ENCODE results near the gene PDIA6. TPM values are rescaled to one million over a fixed set of nuclear protein-coding genes. Genes with fewer than 3 reads are reported as not detected.

The PDIA6 gene
- total RNA-seq, 1 donor from 2014 or later = 180 TPM

GRCh38 chr2:10765914-10766313, 46.7 kb downstream of the PDIA6 start:
- no peaks in the 10 kb centered on the region for H3K36me3 ChIP-seq
- no peaks in the 10 kb centered on the region for H3K27me3 ChIP-seq
- DNase-seq (no peak), ATAC-seq (no peak)
- no peak overlapping the region for H3K4me3 ChIP-seq
- intact Hi-C loops (cut with DNase I) = no loop called here
- H3K4me1 ChIP-seq = no peaks in the 10 kb centered on the region
- no peak overlapping the region for H3K27ac ChIP-seq
- H3K9me3 ChIP-seq = no peaks in the 10 kb centered on the region
- TF ChIP-seq, protein P1, sequence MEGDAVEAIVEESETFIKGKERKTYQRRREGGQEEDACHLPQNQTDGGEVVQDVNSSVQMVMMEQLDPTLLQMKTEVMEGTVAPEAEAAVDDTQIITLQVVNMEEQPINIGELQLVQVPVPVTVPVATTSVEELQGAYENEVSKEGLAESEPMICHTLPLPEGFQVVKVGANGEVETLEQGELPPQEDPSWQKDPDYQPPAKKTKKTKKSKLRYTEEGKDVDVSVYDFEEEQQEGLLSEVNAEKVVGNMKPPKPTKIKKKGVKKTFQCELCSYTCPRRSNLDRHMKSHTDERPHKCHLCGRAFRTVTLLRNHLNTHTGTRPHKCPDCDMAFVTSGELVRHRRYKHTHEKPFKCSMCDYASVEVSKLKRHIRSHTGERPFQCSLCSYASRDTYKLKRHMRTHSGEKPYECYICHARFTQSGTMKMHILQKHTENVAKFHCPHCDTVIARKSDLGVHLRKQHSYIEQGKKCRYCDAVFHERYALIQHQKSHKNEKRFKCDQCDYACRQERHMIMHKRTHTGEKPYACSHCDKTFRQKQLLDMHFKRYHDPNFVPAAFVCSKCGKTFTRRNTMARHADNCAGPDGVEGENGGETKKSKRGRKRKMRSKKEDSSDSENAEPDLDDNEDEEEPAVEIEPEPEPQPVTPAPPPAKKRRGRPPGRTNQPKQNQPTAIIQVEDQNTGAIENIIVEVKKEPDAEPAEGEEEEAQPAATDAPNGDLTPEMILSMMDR (IDR thresholded peaks at IDR 0.05) = no peak

DNA sequence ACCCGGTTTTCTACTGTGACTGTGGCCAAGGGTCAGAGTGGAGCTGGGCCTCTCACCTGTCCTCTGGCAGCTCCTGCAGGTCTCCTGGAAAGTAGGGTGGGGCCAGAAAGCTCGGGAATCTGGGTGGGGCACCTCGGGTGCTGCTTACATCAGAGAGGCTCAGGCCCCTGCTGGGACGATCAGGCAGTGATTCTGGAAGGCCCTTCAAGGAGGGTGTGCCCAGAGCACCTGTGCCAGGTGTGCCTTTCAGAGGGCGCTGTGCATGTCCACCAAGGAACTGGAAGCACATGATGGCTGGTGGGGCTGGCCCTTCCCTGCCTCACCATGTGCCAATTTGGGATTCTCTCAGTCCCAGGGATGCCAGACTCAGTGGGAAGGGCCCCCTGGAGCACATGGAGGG, 47.1 kb downstream of the PDIA6 start:
- H3K27me3 ChIP-seq = no peaks in the 10 kb centered on the region
- peak; percentile 58 for ATAC-seq
- H3K4me3 ChIP-seq = no peak overlapping the region
- H3K4me1 ChIP-seq = no peaks in the 10 kb centered on the region
- H3K36me3 ChIP-seq = no peaks in the 10 kb centered on the region
- H3K27ac ChIP-seq = no peak overlapping the region
- no peaks in the 10 kb centered on the region for H3K9me3 ChIP-seq
- no peak for DNase-seq
- TF ChIP-seq, protein P1 (IDR thresholded peaks at IDR 0.05) = no peak
- intact Hi-C loops (cut with DNase I) = no loop called here

- no peaks in the 10 kb centered on the region for H3K27me3 ChIP-seq
- ATAC-seq = no peak
- H3K27ac ChIP-seq = no peak overlapping the region
- no peaks in the 10 kb centered on the region for H3K9me3 ChIP-seq
- no peaks in the 10 kb centered on the region for H3K4me1 ChIP-seq
- DNase-seq = no peak
- intact Hi-C loops (cut with DNase I) = no loop called here
- H3K36me3 ChIP-seq = no peaks in the 10 kb centered on the region
- TF ChIP-seq, protein P1 (IDR thresholded peaks at IDR 0.05) = no peak
- no peak overlapping the region for H3K4me3 ChIP-seq
Measured at GRCh38 chr2:10764896-10765295, 47.7 kb downstream of the PDIA6 start.

- H3K27ac ChIP-seq = no peak overlapping the region
- no peaks in the 10 kb centered on the region for H3K27me3 ChIP-seq
- no peaks in the 10 kb centered on the region for H3K36me3 ChIP-seq
- no peaks in the 10 kb centered on the region for H3K9me3 ChIP-seq
- H3K4me1 ChIP-seq = no peaks in the 10 kb centered on the region
- H3K4me3 ChIP-seq = no peak overlapping the region
- intact Hi-C loops (cut with DNase I) = no loop called here
- no peak for DNase-seq
- TF ChIP-seq, protein P1 (IDR thresholded peaks at IDR 0.05) = no peak
- no peak for ATAC-seq
Measured at GRCh38 chr2:10764096-10764785, 48.3 kb downstream of the PDIA6 start.

GRCh38 chr2:10763461-10763800, 49.2 kb downstream of the PDIA6 start:
- no peaks in the 10 kb centered on the region for H3K9me3 ChIP-seq
- intact Hi-C loops (cut with DNase I) = no loop called here
- no peaks in the 10 kb centered on the region for H3K36me3 ChIP-seq
- H3K27ac ChIP-seq = no peak overlapping the region
- ATAC-seq (no peak), DNase-seq (no peak)
- no peak overlapping the region for H3K4me3 ChIP-seq
- H3K4me1 ChIP-seq = no peaks in the 10 kb centered on the region
- TF ChIP-seq, protein P1 (IDR thresholded peaks at IDR 0.05) = no peak
- no peaks in the 10 kb centered on the region for H3K27me3 ChIP-seq

All from upper lobe of right lung (tissue), 1 donor.